ENCODE measurements around the gene IRF2BP1.

IRF2BP1 gene, protein sequence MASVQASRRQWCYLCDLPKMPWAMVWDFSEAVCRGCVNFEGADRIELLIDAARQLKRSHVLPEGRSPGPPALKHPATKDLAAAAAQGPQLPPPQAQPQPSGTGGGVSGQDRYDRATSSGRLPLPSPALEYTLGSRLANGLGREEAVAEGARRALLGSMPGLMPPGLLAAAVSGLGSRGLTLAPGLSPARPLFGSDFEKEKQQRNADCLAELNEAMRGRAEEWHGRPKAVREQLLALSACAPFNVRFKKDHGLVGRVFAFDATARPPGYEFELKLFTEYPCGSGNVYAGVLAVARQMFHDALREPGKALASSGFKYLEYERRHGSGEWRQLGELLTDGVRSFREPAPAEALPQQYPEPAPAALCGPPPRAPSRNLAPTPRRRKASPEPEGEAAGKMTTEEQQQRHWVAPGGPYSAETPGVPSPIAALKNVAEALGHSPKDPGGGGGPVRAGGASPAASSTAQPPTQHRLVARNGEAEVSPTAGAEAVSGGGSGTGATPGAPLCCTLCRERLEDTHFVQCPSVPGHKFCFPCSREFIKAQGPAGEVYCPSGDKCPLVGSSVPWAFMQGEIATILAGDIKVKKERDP

DNA sequence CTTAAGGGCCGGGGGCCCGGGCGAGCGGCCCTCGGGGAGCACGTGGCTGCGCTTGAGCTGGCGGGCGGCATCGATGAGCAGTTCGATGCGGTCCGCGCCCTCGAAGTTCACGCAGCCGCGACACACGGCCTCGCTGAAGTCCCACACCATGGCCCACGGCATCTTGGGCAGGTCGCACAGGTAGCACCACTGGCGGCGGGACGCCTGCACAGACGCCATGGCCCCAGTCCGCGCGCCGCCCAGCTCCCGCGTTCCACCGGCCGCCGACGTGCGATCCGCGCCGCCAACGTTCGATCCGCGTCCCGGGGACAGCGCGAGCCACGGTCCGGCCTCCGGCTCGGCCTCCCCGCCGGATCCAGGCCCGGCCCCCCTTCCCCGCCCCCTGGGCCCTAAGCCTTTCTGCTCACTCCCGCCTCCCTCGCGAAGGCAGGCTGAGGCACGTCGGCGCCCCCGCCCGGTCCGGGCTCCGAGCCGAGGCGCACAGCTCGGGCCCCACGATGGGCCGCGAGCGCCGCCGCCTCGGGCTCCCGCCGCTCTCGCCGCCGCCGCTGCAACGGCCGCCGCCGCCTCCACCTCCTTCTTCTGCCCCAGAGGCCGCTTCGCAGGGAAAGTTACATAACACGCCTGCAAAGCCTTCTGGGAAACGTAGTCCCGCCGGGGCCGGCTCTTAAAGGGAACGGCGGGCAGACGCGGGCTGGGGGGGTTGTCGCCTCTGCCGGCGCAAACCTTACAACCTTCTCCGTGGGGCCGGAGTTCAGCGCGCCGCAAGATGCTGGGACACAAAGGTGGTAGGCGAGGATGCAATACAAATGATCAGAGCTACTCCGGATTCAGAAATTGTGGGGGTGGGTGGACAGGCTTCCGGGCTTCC, at the start of gene IRF2BP1:
IRF2BP1 (minus strand) TSS at position 586 of the 871 bp plus-strand sequence; CDS start at position 219, 367 bp downstream.
- peak; percentile 94 for DNase-seq (ENCODE audit: low read depth)

DNA sequence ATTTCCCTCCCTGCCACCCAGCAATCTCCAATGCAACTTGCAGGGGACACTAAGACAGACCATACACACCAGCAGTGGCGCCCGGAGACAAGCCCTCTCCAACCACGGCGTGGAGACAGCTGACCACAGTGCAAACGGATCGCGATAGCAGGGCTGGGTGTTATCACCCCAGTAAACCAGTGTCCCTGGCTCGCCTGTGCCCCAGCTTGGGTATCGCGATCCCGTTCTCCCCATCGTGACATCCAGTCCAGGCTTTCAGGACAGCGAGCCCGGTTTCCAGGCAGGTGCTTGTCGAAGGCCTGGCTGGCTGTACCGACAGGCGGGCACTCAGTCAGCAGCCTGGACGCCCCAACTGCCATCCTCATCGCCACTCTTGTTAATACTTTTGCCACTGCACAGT, 49.3 kb upstream of the IRF2BP1 start:
- no peak for DNase-seq (ENCODE audit: low read depth)

DNA sequence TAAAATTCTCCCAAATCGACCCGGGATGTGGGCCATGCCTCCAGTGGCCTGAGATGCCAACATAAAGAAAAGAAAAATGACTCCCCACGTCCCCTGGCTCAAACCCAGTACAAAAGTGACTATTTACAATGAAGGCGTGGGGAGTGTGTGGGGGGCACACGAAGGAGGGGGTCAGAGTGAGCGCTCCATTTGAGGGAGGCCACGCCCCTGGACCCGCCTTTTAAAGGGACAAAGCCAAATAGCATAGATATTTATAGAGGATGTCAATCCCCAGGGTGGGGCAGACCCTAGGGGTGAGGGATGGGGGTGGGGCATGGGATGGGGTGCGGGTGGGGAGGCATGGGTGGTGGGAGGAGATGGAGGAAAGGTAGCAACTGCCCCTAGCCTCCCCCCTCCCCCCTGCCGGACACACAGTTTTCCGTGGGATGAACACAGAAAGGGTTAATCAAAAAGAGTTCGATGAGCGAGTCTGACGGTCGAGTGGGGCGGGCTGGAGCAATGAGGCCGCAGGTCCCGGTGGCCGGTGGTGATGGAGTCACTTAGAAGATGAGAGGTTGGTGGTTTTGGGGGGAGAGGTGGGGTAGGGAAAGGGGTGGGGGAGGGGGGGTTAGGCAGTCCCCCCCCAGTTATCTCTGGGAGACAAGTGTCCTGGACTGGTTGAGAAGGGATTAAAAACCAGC, 48.8 kb upstream of the IRF2BP1 start:
- DNase-seq (ENCODE audit: low read depth), result no peak

DNA sequence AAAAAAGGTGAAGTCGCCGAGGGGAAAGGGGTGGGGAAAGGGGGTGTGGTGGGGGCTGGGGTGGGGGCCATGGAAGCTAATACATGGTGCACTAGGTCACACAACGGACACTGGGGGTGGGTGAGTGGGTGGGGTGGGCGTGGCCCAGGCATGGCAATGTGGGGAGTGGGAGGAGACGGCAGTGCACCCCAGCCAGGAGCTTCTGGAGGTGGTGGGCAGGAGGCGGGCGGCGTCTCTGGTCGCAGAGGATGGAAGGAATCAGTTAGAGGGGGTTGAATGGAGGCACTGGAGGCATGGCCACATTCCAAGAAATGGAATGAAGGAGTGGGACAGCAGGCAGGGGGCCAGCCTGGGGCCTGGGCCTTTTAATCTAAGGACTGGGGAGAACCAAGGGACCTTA, 47.8 kb upstream of the IRF2BP1 start:
- no peak for DNase-seq (ENCODE audit: low read depth)

DNA sequence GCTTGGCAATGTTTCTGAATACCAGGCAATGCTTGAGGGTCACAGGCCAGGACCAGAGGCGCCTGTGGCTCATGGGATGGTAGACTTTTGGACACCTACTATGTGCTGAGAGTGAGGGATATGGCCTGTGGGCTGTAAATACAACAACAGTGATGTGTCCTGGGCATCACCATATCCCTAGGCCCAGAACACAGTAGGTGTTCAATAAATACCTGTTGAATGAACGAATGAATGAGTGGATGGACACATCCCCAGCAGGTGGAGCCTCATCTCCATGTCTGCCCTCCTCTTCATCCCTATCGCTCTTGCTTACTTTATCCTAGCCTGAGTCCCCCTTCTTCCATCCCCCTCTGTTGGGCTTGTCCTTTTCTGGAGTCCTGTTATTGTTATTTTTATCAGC, 45.1 kb upstream of the IRF2BP1 start:
- DNase-seq (ENCODE audit: low read depth), result no peak

DNA sequence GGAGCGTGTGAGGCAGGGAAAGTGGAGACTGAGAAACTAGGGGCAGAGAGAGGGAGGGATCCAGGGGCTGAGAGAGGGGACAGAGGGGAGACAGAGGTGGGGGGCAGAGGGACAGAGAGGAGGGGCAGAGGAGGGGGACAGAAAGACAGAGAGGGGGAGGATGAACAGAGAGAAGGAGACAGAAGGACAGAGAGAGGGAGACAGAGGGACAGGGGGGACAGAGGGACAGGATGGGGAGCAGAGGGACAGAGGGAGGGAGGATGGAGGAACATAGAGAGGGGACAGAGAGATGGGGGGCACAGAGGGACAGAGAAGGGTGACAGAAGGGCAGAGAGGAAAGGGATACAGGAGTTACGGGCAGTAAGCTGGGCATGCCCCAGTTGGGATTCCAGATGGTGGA, 43.3 kb upstream of the IRF2BP1 start:
- DNase-seq (ENCODE audit: low read depth), result no peak

DNA sequence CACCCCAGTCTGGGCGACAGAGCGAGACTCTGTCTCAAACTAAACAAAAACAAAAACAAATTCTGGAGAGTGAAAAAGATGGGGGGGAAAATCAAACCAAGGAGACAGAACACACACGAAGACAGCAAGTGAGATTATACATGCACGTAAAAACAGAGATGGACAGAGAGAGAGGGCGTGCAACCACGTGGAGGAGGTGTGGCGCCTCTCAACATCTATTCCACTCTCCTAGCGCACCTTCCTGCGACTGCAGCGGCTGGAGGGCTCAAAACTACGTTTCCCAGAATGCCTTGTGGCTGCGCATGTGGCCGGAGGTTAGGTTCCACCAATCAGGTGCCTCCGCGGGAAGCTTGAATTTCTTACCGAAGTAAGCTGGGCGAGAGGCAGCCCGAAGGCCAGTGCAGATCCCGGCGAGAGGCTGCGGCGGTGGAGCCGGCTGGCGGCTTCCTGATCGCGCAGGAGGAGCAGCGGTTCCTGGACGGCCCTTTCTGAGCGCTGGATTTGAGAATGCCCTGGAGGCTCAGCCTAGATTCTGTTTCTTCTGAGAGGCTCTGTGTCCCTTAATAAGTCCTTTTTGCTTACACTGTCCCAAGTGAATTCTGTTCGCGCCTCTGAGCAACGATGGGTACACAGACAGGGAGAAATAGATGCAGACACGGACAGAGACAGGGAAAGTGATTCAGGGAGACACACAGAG, 41.8 kb upstream of the IRF2BP1 start:
- peak; percentile 94 for DNase-seq (ENCODE audit: low read depth)

DNA sequence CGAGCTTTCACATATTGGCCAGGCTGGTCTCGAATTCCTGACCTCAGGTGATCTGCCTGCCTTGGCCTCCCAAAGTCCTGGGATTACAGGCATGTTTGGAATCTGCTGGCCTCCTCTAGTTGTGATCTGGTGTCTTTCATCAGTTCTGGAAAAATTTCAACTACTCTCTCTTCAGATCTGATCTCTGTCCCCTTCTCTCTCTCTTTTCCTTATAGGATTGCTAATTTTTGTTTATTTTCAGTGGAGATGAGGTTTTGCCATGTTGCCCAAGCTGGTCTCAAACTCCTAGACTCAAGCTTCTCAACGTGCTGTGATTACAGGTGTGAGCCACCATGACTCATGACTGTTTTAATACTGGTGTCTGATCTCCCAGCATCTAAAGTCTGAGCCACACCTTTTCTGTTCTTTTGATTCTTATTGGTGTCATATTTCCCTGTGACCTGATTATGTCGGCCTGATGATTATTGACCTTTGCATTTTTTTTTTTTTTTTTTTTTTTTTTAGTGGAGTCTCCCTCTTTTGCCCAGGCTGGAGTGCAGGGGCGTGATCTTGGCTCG, 39.0 kb upstream of the IRF2BP1 start:
- no peak for DNase-seq (ENCODE audit: low read depth)

DNA sequence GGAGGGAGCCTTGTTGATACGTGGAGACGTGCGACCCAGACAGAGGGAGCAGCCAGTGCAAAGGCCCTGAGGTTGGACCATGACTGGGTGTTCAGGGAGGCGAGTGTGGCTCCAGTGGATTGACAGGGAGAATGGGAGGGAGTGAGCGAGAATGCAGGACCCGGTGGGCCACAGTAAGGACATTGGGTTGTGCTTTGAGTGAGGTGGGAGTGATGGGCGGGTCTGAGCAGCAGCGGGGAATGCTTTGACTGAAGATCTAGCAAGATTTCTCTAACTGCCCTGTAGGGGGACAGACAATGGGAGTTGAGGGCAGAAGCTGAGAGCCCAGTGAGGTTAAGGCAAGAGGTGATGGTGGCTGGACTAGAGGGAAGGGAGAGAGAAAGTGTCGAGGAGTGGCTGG, 36.3 kb upstream of the IRF2BP1 start:
- peak; percentile 49 for DNase-seq (ENCODE audit: low read depth)

DNA sequence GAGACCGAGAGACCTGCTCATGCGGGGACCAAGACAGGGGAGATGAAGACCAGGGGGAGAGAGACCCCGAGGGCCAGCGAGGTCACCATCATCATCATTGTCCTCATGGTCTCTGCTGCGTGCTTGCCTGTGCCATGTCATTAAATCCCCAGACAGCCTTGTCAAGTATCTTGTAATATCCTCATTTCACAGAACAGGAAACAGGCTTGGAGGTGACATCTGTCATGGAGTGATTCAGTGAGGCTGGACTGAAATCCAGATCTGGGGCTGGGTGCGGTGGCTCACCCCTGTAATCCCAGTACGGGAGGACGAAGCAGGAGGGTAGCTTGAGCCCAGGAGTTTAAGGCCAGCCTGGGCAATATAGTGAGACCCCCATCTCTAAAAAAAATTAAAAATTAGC, 34.5 kb upstream of the IRF2BP1 start:
- DNase-seq (ENCODE audit: low read depth), result no peak

DNA sequence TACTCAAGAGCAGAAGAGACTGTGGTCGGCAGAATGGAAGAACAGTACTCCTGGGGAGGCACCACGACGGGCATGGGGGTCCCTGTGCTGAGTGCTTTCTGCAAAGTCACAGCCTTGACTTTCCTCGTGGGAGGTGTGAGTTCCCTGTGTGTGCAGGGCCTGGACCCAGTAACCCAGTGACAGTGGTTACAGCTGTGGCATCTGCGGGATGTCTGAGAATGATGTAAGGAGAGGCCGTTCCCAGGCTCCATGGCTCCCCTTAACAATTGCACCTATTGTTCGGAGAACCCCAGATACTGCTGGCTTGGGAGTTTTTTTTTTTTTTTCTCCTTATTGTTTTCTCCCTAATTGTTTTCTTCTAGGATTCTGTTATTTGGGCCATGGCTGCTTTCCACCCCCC, 33.7 kb upstream of the IRF2BP1 start:
- DNase-seq (ENCODE audit: low read depth), result no peak

DNA sequence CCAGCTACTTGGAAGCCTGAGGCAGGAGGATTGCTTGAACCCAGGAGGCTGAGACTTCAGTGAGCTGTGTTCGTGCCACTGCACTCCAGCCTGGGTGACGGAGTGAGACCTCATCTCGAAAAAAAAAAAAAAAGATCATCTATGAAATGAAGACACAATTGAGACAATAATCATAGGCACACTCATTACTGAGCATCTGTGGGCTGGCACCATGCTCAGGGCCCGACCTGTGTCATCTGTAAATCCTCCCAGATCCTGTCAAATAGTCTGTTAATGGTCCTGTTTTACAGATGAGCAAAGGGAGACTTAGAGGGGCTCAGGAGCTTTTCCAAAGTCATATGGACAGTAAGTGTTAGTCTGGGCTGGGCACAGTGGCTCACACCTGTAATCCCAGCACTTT, 32.8 kb upstream of the IRF2BP1 start:
- DNase-seq (ENCODE audit: low read depth), result no peak

DNA sequence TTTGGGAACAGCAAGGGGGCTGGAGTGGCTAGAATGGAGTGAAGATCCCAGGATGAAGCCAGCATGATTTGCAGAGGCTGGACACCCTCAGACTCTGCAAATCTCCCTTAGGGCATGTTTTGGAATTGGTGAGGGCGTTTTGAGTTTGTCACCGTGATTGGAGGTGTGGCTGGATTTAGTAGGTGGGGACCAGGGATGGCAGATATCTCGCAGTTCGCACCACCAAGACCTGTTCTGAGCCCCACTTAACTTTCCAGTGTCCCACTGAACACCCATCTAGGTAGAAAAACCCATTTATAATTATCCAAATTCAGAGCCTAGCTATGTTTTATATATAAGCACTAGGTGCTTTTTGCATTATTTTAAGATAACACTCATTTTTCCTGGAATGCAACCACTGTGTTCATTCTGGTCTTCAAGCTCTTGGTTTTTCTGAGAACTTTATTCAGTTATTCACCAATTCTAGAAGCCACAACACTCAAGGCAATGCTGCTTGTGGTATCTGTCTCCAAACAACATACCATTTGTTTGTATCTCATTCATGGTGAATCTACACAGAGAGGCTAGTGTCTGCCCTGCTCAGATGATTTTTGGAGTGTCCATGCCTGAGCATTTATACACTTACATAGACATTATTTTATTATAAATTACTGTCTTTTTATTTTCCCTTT, 31.6 kb upstream of the IRF2BP1 start:
- no peak for DNase-seq (ENCODE audit: low read depth)

DNA sequence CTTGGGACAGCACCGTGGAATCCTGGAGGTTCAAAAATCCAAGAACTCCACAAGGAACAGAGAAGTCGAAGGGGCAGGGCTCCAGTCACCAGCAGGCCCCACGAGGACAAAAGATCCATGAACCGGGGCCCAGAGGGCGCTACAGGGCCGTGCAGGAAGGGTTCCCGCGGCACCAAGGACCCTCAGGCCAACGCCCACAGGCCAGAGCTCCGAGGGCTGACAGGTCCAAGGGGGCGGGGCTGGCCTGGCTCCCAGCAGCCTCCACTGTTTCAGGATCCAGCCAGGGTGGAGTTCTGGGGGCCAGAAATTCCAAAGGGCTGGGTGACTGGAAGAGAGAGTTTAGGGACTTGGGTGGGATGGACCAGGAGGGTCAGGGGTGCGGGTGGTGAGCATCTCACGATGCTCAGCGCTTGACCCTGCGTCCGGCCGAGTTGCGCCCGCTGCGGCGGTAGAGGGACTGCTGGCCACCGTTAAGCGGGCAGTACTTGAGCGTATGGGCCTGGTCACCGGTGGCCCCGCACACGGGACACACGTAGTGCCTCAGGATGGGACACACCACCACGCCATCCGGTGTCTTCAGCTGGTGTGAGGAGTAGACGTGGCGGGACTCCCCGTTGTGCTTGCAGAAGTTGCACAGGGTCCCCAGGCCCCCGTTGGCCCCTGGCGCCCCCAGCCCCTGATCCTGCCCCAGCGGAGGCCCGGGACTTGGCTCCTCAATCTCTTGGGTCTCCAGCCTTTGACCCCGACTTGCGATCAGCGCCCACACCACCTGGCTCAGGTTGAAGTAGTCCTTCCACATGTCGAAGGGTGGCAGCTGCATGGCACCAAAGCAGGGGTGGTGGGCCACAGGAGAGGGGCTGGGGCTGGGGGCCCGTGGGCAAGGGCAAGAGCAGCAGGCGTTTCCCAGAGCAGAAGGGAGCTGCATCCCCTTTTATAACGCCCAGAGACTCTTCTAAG, 28.2 kb upstream of the IRF2BP1 start, which contains the start of gene NANOS2:
NANOS2 (minus strand) TSS at position 905 of the 957 bp plus-strand sequence; CDS start at position 820, 85 bp downstream.
- peak; percentile 50 for DNase-seq (ENCODE audit: low read depth)

DNA sequence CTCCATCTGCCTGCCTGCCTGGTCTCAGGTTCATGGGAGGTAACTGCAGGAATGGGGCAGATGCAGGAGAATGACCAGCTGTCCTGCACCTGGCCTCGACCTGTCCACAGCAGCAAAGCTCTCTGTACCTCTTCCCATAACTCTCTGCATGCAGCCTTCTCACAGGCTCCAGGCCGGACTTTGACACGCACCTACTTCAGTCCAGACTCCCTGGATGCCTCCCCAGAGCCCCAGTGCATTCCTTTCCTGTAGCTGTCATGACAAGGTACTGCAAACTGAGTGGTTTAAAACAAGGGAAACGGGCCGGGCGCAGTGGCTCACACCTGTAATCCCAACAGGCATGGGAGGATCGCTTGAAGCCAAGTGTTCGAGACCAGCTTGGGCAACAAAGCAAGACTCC, 25.4 kb upstream of the IRF2BP1 start:
- no peak for DNase-seq (ENCODE audit: low read depth)

DNA sequence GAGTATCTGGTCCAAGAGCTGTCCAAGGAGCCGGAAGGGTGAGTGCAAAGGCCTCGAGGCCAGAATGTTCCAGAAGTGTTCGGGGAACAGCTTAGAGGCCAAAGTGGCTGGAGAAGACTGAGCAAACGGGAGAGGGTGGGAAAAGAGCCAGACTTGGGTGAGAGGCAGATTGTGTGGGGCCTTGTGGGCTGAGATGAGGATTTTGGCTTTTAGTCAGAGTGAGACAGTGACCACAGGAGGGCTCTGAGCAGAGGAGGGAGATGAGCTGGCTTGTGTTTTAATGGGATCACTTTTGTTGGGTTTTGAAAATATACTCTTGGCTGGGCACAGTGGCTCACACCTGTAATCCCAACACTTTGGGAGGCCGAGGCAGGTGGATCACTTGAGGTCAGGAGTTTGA, 23.0 kb upstream of the IRF2BP1 start:
- DNase-seq (ENCODE audit: low read depth), result peak; percentile 44

DNA sequence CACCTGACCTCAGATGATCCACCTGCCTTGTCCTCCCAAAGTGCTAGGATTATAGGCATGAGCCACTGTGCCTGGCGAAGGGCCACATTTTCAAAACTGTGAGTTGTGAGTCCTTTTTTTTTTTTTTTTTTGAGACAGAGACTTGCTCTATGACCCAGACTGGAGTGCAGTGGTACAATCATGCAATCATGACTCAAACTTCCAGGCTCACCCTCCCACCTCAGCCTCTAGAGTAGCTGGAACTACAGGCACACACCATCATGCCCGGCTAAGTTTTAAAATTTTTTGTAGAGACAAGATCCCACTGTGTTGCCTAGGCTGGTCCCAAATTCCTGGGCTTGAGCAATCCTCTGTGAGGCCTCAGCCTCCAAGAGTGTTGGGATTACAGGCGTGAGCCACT, 20.3 kb upstream of the IRF2BP1 start:
- DNase-seq (ENCODE audit: low read depth), result peak; percentile 61

DNA sequence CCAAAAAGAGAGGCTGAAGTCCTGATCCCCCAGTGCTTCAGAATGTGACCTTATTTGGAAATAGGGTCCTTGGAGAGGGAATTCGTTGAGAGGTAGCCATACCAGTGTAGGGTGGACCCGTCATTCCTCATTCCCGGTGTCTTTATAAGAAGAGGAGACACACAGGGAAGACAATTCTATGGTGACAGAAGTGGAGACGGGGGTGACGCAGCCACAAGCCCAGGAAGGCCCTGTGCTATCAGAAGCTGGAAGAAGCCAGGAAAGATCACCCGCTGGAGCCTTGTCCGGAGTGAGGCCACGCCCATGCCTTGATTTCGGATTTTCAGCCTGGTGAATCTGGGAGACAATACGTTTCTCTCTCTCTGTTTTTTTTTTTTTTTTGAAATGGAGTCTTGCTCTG, 19.1 kb upstream of the IRF2BP1 start:
- no peak for DNase-seq (ENCODE audit: low read depth)

All from ELR (cell line).